ENCODE results near the gene TRABD. TPM values are rescaled to one million over a fixed set of nuclear protein-coding genes. Genes with fewer than 3 reads are reported as not detected.
A peak's percentile ranks its signal among the peaks of the same experiment; 100 is the strongest.
"Not testable (repeated sequence)": the region's sequence is repeated elsewhere in the genome, so short reads cannot be mapped to it uniquely, and the experiment has no call there.

Gene TRABD
- total RNA-seq, 3 donors from 2014 or later, result 91.3 to 95.0 (median 93.4) TPM

GRCh38 chr22:50197000-50197800 is 11.5 kb downstream of the TRABD start:
- Mint-ChIP-seq H3K27me3 (ENCODE audit: low read depth) (no peaks in the 10 kb centered on the region), H3K9me3 (no peaks in the 10 kb centered on the region), H3K4me1 (ENCODE audit: low read depth) (peaks cover 18% of the 10 kb centered on the region), H3K4me3 (no peak overlapping the region), H3K36me3 (ENCODE audit: insufficient read depth) (no peaks in the 10 kb centered on the region)
- no peak for DNase-seq
- no peak for ATAC-seq

- Mint-ChIP-seq H3K36me3 (ENCODE audit: insufficient read depth) (no peaks in the 10 kb centered on the region), H3K9me3 (no peaks in the 10 kb centered on the region), H3K4me3 (no peak overlapping the region), H3K4me1 (ENCODE audit: low read depth) (peaks cover 15% of the 10 kb centered on the region), H3K27me3 (ENCODE audit: low read depth) (no peaks in the 10 kb centered on the region)
- ATAC-seq (no peak), DNase-seq (no peak)
Measured at GRCh38 chr22:50197856-50198623, 12.3 kb downstream of the TRABD start.

- Mint-ChIP-seq H3K36me3 (ENCODE audit: insufficient read depth) (peaks cover 5% of the 10 kb centered on the region), H3K4me3 (no peak overlapping the region), H3K9me3 (no peaks in the 10 kb centered on the region), H3K27me3 (ENCODE audit: low read depth) (no peaks in the 10 kb centered on the region), H3K4me1 (ENCODE audit: low read depth) (peaks cover 16% of the 10 kb centered on the region)
- ATAC-seq (no peak), DNase-seq (no peak)
Measured at GRCh38 chr22:50198624-50199017, 12.9 kb downstream of the TRABD start.

GRCh38 chr22:50199251-50199721 is 13.6 kb downstream of the TRABD start:
- Mint-ChIP-seq H3K9me3 (no peaks in the 10 kb centered on the region), H3K36me3 (ENCODE audit: insufficient read depth) (peaks cover 7% of the 10 kb centered on the region), H3K4me1 (ENCODE audit: low read depth) (peaks cover 18% of the 10 kb centered on the region), H3K4me3 (peak overlapping the region; percentile 70), H3K27me3 (ENCODE audit: low read depth) (no peaks in the 10 kb centered on the region)
- no peak for DNase-seq
- ATAC-seq, result no peak

GRCh38 chr22:50199829-50200460 is 14.2 kb downstream of the TRABD start:
- H3K9me3 Mint-ChIP-seq, result no peaks in the 10 kb centered on the region
- ATAC-seq (peak in 1 of 2 donors; percentile 1), DNase-seq (no peak)
- no peaks in the 10 kb centered on the region for H3K27me3 Mint-ChIP-seq (ENCODE audit: low read depth)
- peak overlapping the region; percentile 70 for H3K4me3 Mint-ChIP-seq
- peaks cover 10% of the 10 kb centered on the region for H3K36me3 Mint-ChIP-seq (ENCODE audit: insufficient read depth)
- H3K4me1 Mint-ChIP-seq (ENCODE audit: low read depth), result peaks cover 22% of the 10 kb centered on the region

GRCh38 chr22:50200461-50201190 is 14.9 kb downstream of the TRABD start, which contains the start of gene SELENOO:
Gene SELENOO, plus strand, starts transcription at chr22:50201011. Its CDS starts 26 bp downstream, at chr22:50201037.
- peak; percentile 86 for DNase-seq
- H3K4me1 Mint-ChIP-seq (ENCODE audit: low read depth), result peaks cover 24% of the 10 kb centered on the region
- ATAC-seq, result peak; percentile 92
- H3K27me3 Mint-ChIP-seq (ENCODE audit: low read depth), result no peaks in the 10 kb centered on the region
- no peaks in the 10 kb centered on the region for H3K9me3 Mint-ChIP-seq
- peaks cover 15% of the 10 kb centered on the region for H3K36me3 Mint-ChIP-seq (ENCODE audit: insufficient read depth)
- peak within 1 kb of the TSS; percentile 83 for H3K4me3 Mint-ChIP-seq

GRCh38 chr22:50201191-50202129 is 15.7 kb downstream of the TRABD start:
- H3K4me1 Mint-ChIP-seq (ENCODE audit: low read depth), result peaks cover 24% of the 10 kb centered on the region
- H3K27me3 Mint-ChIP-seq (ENCODE audit: low read depth), result no peaks in the 10 kb centered on the region
- H3K4me3 Mint-ChIP-seq, result peak overlapping the region; percentile 83
- H3K9me3 Mint-ChIP-seq, result no peaks in the 10 kb centered on the region
- DNase-seq, result no peak
- peaks cover 15% of the 10 kb centered on the region for H3K36me3 Mint-ChIP-seq (ENCODE audit: insufficient read depth)
- ATAC-seq, result peak; percentile 36 to 44

- peaks cover 24% of the 10 kb centered on the region for H3K4me1 Mint-ChIP-seq (ENCODE audit: low read depth)
- no peak for DNase-seq
- no peak for ATAC-seq
- no peaks in the 10 kb centered on the region for H3K27me3 Mint-ChIP-seq (ENCODE audit: low read depth)
- H3K36me3 Mint-ChIP-seq (ENCODE audit: insufficient read depth), result peaks cover 15% of the 10 kb centered on the region
- H3K4me3 Mint-ChIP-seq, result peak overlapping the region; percentile 83
- H3K9me3 Mint-ChIP-seq, result no peaks in the 10 kb centered on the region
Measured at GRCh38 chr22:50202130-50202666, 16.5 kb downstream of the TRABD start.

- H3K4me3 Mint-ChIP-seq, result no peak overlapping the region
- H3K9me3 Mint-ChIP-seq, result no peaks in the 10 kb centered on the region
- peaks cover 24% of the 10 kb centered on the region for H3K4me1 Mint-ChIP-seq (ENCODE audit: low read depth)
- DNase-seq (no peak), ATAC-seq (no peak)
- H3K36me3 Mint-ChIP-seq (ENCODE audit: insufficient read depth), result peaks cover 15% of the 10 kb centered on the region
- H3K27me3 Mint-ChIP-seq (ENCODE audit: low read depth), result no peaks in the 10 kb centered on the region
Measured at GRCh38 chr22:50203288-50203687, 17.6 kb downstream of the TRABD start.

GRCh38 chr22:50204571-50204970 is 18.9 kb downstream of the TRABD start:
- no peak overlapping the region for H3K4me3 Mint-ChIP-seq
- ATAC-seq (no peak), DNase-seq (no peak)
- H3K36me3 Mint-ChIP-seq (ENCODE audit: insufficient read depth), result peaks cover 15% of the 10 kb centered on the region
- H3K4me1 Mint-ChIP-seq (ENCODE audit: low read depth), result peaks cover 21% of the 10 kb centered on the region
- no peaks in the 10 kb centered on the region for H3K27me3 Mint-ChIP-seq (ENCODE audit: low read depth)
- no peaks in the 10 kb centered on the region for H3K9me3 Mint-ChIP-seq

- not testable (repeated sequence) for ATAC-seq; H3K4me3 Mint-ChIP-seq; H3K27me3 Mint-ChIP-seq (ENCODE audit: low read depth); DNase-seq; H3K9me3 Mint-ChIP-seq
- peaks cover 18% of the 10 kb centered on the region for H3K36me3 Mint-ChIP-seq (ENCODE audit: insufficient read depth)
- peaks cover 24% of the 10 kb centered on the region for H3K4me1 Mint-ChIP-seq (ENCODE audit: low read depth)
Measured at GRCh38 chr22:50204998-50205397, 19.3 kb downstream of the TRABD start.

- H3K36me3 Mint-ChIP-seq (ENCODE audit: insufficient read depth), result peaks cover 19% of the 10 kb centered on the region
- no peak overlapping the region for H3K4me3 Mint-ChIP-seq
- peaks cover 24% of the 10 kb centered on the region for H3K4me1 Mint-ChIP-seq (ENCODE audit: low read depth)
Measured at GRCh38 chr22:50205781-50206569, 20.3 kb downstream of the TRABD start.

More at GRCh38 chr22:50205781-50206569, 20.3 kb downstream of the TRABD start:
- Mint-ChIP-seq H3K27me3 (ENCODE audit: low read depth) (no peaks in the 10 kb centered on the region), H3K9me3 (no peaks in the 10 kb centered on the region)
- DNase-seq (no peak), ATAC-seq (no peak)
